Measurements from ENCODE around the gene TARBP1.
"Not testable (repeated sequence)": the region's sequence is repeated elsewhere in the genome, so short reads cannot be mapped to it uniquely, and the experiment has no call there.

Gene TARBP1

GRCh38 chr1:234356615-234357269 lies 122.2 kb downstream of the TARBP1 start:
- FAIRE-seq: not testable (repeated sequence)
- DNase-seq (ENCODE audit: low spot score): peak; percentile 26

GRCh38 chr1:234355782-234356510 lies 123.0 kb downstream of the TARBP1 start:
- DNase-seq (ENCODE audit: low spot score) (no peak), FAIRE-seq (no peak)

GRCh38 chr1:234348964-234349363 lies 130.0 kb downstream of the TARBP1 start:
- FAIRE-seq (no peak), DNase-seq (ENCODE audit: low spot score) (no peak)

- DNase-seq (ENCODE audit: low spot score) (no peak), FAIRE-seq (no peak)
These were observed 133.7 kb downstream of the TARBP1 start for GRCh38 chr1:234345237-234345636.

GRCh38 chr1:234342774-234343173 lies 136.2 kb downstream of the TARBP1 start:
- DNase-seq (ENCODE audit: low spot score) (no peak), FAIRE-seq (no peak)

All from urothelium cell line (cell line).